ENCODE results near the gene PARD3. TPM values are rescaled to one million over a fixed set of nuclear protein-coding genes. Genes with fewer than 3 reads are reported as not detected.

The PARD3 gene
- total RNA-seq, 1 experiment from 2014 or later, result 46.3 TPM

GRCh38 chr10:34596351-34596750 is 218.7 kb downstream of the PARD3 start:
- H3K4me1 ChIP-seq (ENCODE audit: control insufficient read depth in 1 of 2, insufficient read depth in 2 of 2, low read length in 2 of 2), result no peaks in the 10 kb centered on the region
- no TSS peak for BruUV-seq (replicated peaks)
- no peak overlapping the region for H3K4me2 ChIP-seq (ENCODE audit: low read length)
- H3K27ac ChIP-seq (ENCODE audit: low read depth, low read length), result no peak overlapping the region
- H3K36me3 ChIP-seq (ENCODE audit: control insufficient read depth in 1 of 2, insufficient read depth in 2 of 2, low read length in 2 of 2), result no peaks in the 10 kb centered on the region
- no peaks in the 10 kb centered on the region for H3K9me2 ChIP-seq (ENCODE audit: insufficient read depth)
- CTCF ChIA-PET, result no interaction called here
- H3K4me3 ChIP-seq (replicated peaks in 1 of 2; ENCODE audit: low read depth in 1 of 2, low read length in 2 of 2), result no peak overlapping the region
- ATAC-seq, result no peak
- H3K9ac ChIP-seq (ENCODE audit: low read length), result no peak overlapping the region
- POLR2A ChIA-PET, result no interaction called here
- no peaks in the 10 kb centered on the region for H3K9me3 ChIP-seq (ENCODE audit: control insufficient read depth in 1 of 2, insufficient read depth in 1 of 2, low read depth in 1 of 2, low read length in 2 of 2)
- peaks cover 18% of the 10 kb centered on the region for H3K79me2 ChIP-seq (ENCODE audit: insufficient read depth, low read length)
- TF ChIP-seq EZH2phosphoT487 (IDR thresholded peaks at IDR 0.05; ENCODE audit: borderline replicate concordance) (no peak), REST (IDR thresholded peaks at IDR 0.05; ENCODE audit: low read depth) (no peak), CEBPB (IDR thresholded peaks at IDR 0.05; ENCODE audit: low read depth) (no peak), CBX3 (IDR thresholded peaks at IDR 0.05; ENCODE audit: low read depth) (no peak), RAD21 (IDR thresholded peaks at IDR 0.05; ENCODE audit: low read depth) (no peak), ZNF274 (IDR thresholded peaks at IDR 0.05; ENCODE audit: low read depth, low read length) (no peak), EGR1 (IDR thresholded peaks at IDR 0.05; ENCODE audit: low read depth) (no peak), TCF7L2 (IDR thresholded peaks at IDR 0.05; ENCODE audit: borderline replicate concordance, extremely low read depth, insufficient read depth, insufficient read length) (no peak), FOSL1 (IDR thresholded peaks at IDR 0.05; ENCODE audit: low read depth) (no peak), YY1 (IDR thresholded peaks at IDR 0.05; ENCODE audit: extremely low read depth, insufficient replicate concordance, low read depth, low read length) (no peak)
- TF ChIP-seq, protein P1, sequence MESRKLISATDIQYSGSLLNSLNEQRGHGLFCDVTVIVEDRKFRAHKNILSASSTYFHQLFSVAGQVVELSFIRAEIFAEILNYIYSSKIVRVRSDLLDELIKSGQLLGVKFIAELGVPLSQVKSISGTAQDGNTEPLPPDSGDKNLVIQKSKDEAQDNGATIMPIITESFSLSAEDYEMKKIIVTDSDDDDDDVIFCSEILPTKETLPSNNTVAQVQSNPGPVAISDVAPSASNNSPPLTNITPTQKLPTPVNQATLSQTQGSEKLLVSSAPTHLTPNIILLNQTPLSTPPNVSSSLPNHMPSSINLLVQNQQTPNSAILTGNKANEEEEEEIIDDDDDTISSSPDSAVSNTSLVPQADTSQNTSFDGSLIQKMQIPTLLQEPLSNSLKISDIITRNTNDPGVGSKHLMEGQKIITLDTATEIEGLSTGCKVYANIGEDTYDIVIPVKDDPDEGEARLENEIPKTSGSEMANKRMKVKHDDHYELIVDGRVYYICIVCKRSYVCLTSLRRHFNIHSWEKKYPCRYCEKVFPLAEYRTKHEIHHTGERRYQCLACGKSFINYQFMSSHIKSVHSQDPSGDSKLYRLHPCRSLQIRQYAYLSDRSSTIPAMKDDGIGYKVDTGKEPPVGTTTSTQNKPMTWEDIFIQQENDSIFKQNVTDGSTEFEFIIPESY (IDR thresholded peaks at IDR 0.05; ENCODE audit: extremely low read depth, insufficient replicate concordance, low read length), result no peak
- TF ChIP-seq, protein P2, sequence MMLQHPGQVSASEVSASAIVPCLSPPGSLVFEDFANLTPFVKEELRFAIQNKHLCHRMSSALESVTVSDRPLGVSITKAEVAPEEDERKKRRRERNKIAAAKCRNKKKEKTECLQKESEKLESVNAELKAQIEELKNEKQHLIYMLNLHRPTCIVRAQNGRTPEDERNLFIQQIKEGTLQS (IDR thresholded peaks at IDR 0.05), result no peak
- TF ChIP-seq, protein P3, sequence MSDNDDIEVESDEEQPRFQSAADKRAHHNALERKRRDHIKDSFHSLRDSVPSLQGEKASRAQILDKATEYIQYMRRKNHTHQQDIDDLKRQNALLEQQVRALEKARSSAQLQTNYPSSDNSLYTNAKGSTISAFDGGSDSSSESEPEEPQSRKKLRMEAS (IDR thresholded peaks at IDR 0.05), result no peak
- H2AFZ ChIP-seq (ENCODE audit: low read depth, low read length, poor library complexity, severe bottlenecking), result no peak overlapping the region
- intact Hi-C loops (cut with micrococcal nuclease), result no loop called here
- H3K27me3 ChIP-seq (ENCODE audit: insufficient read depth, low read length), result no peaks in the 10 kb centered on the region
- no peak for DNase-seq (ENCODE audit: low read depth, low spot score)
- H4K20me1 ChIP-seq (ENCODE audit: insufficient read depth), result no peaks in the 10 kb centered on the region
- RAD21 ChIA-PET (ENCODE audit: low non-redundant PET in 1 of 2, low total read pairs in 2 of 2, uncharacterized antibody in 2 of 2, unreplicated experiment in 2 of 2), result no interaction called here

Data from HCT116 (cell line).